ENCODE results near the gene CEACAM8.
A peak's percentile ranks its signal among the peaks of the same experiment; 100 is the strongest.
"Not testable (repeated sequence)": the region's sequence is repeated elsewhere in the genome, so short reads cannot be mapped to it uniquely, and the experiment has no call there.

Gene CEACAM8

GRCh38 chr19:42573642-42574041 is 21.1 kb downstream of the CEACAM8 start:
- no peaks in the 10 kb centered on the region for H3K9me3 ChIP-seq (ENCODE audit: control insufficient read depth in 2 of 2, low read length in 2 of 2)
- H3K4me1 ChIP-seq (ENCODE audit: control insufficient read depth in 2 of 2, insufficient read depth in 2 of 2, low read length in 2 of 2) = peaks cover 16 to 22% of the 10 kb centered on the region in 2 donors

GRCh38 chr19:42571116-42571515 is 23.6 kb downstream of the CEACAM8 start:
- no peaks in the 10 kb centered on the region for H3K9me3 ChIP-seq (ENCODE audit: control insufficient read depth in 2 of 2, low read length in 2 of 2)
- no peak overlapping the region for H3K4me3 ChIP-seq (ENCODE audit: low read length in 2 of 2)
- no peaks in the 10 kb centered on the region for H3K27me3 ChIP-seq (ENCODE audit: control insufficient read depth in 2 of 2, insufficient read depth in 2 of 2, low read length in 2 of 2)
- H3K27ac ChIP-seq (ENCODE audit: low read depth in 2 of 2, low read length in 2 of 2) = no peak overlapping the region
- H3K4me1 ChIP-seq (ENCODE audit: control insufficient read depth in 2 of 2, insufficient read depth in 2 of 2, low read length in 2 of 2) = peaks cover 8 to 10% of the 10 kb centered on the region in 2 donors
- H3K36me3 ChIP-seq (ENCODE audit: control insufficient read depth in 2 of 2, insufficient read depth in 2 of 2, low read length in 2 of 2) = no peaks in the 10 kb centered on the region
- no peak overlapping the region for H3K9ac ChIP-seq (ENCODE audit: low read depth in 1 of 2, low read length in 2 of 2)

More at GRCh38 chr19:42573642-42574041, 21.1 kb downstream of the CEACAM8 start:
- H3K4me3 ChIP-seq (ENCODE audit: low read length in 2 of 2) = no peak overlapping the region
- no peaks in the 10 kb centered on the region for H3K27me3 ChIP-seq (ENCODE audit: control insufficient read depth in 2 of 2, insufficient read depth in 2 of 2, low read length in 2 of 2)
- peak overlapping the region; percentile 50 to 69 for H3K27ac ChIP-seq (ENCODE audit: low read depth in 2 of 2, low read length in 2 of 2)
- H3K36me3 ChIP-seq (ENCODE audit: control insufficient read depth in 2 of 2, insufficient read depth in 2 of 2, low read length in 2 of 2) = no peaks in the 10 kb centered on the region
- H3K9ac ChIP-seq (ENCODE audit: low read depth in 1 of 2, low read length in 2 of 2) = no peak overlapping the region

GRCh38 chr19:42569193-42569592 is 25.5 kb downstream of the CEACAM8 start:
- no peaks in the 10 kb centered on the region for H3K27me3 ChIP-seq (ENCODE audit: control insufficient read depth in 2 of 2, insufficient read depth in 2 of 2, low read length in 2 of 2)
- H3K9ac ChIP-seq (ENCODE audit: low read depth in 1 of 2, low read length in 2 of 2) = no peak overlapping the region
- no peak overlapping the region for H3K27ac ChIP-seq (ENCODE audit: low read depth in 2 of 2, low read length in 2 of 2)
- peaks cover 2 to 6% of the 10 kb centered on the region in 2 donors for H3K4me1 ChIP-seq (ENCODE audit: control insufficient read depth in 2 of 2, insufficient read depth in 2 of 2, low read length in 2 of 2)
- H3K9me3 ChIP-seq (ENCODE audit: control insufficient read depth in 2 of 2, low read length in 2 of 2) = no peaks in the 10 kb centered on the region
- no peak overlapping the region for H3K4me3 ChIP-seq (ENCODE audit: low read length in 2 of 2)
- no peaks in the 10 kb centered on the region for H3K36me3 ChIP-seq (ENCODE audit: control insufficient read depth in 2 of 2, insufficient read depth in 2 of 2, low read length in 2 of 2)

GRCh38 chr19:42568006-42568405 is 26.7 kb downstream of the CEACAM8 start:
- Histone ChIP-seq H3K4me1 (ENCODE audit: control insufficient read depth in 2 of 2, insufficient read depth in 2 of 2, low read length in 2 of 2) (peaks cover 0 to 2% of the 10 kb centered on the region in 2 donors), H3K27ac (ENCODE audit: low read depth in 2 of 2, low read length in 2 of 2) (no peak overlapping the region), H3K27me3 (ENCODE audit: control insufficient read depth in 2 of 2, insufficient read depth in 2 of 2, low read length in 2 of 2) (no peaks in the 10 kb centered on the region), H3K9ac (ENCODE audit: low read depth in 1 of 2, low read length in 2 of 2) (no peak overlapping the region), H3K4me3 (ENCODE audit: low read length in 2 of 2) (no peak overlapping the region), H3K36me3 (ENCODE audit: control insufficient read depth in 2 of 2, insufficient read depth in 2 of 2, low read length in 2 of 2) (no peaks in the 10 kb centered on the region), H3K9me3 (ENCODE audit: control insufficient read depth in 2 of 2, low read length in 2 of 2) (no peaks in the 10 kb centered on the region)

- Histone ChIP-seq H3K4me1 (ENCODE audit: control insufficient read depth in 2 of 2, insufficient read depth in 2 of 2, low read length in 2 of 2) (peaks cover 0 to 2% of the 10 kb centered on the region in 2 donors), H3K36me3 (ENCODE audit: control insufficient read depth in 2 of 2, insufficient read depth in 2 of 2, low read length in 2 of 2) (no peaks in the 10 kb centered on the region), H3K9ac (ENCODE audit: low read depth in 1 of 2, low read length in 2 of 2) (no peak overlapping the region), H3K9me3 (ENCODE audit: control insufficient read depth in 2 of 2, low read length in 2 of 2) (no peaks in the 10 kb centered on the region), H3K27me3 (ENCODE audit: control insufficient read depth in 2 of 2, insufficient read depth in 2 of 2, low read length in 2 of 2) (no peaks in the 10 kb centered on the region), H3K27ac (ENCODE audit: low read depth in 2 of 2, low read length in 2 of 2) (no peak overlapping the region), H3K4me3 (ENCODE audit: low read length in 2 of 2) (no peak overlapping the region)
Measured at GRCh38 chr19:42567567-42567966, 27.2 kb downstream of the CEACAM8 start.

GRCh38 chr19:42563352-42564210 is 31.1 kb downstream of the CEACAM8 start:
- H3K27ac ChIP-seq (ENCODE audit: low read depth in 2 of 2, low read length in 2 of 2) = no peak overlapping the region
- no peak overlapping the region for H3K4me3 ChIP-seq (ENCODE audit: low read length in 2 of 2)
- H3K36me3 ChIP-seq (ENCODE audit: control insufficient read depth in 2 of 2, insufficient read depth in 2 of 2, low read length in 2 of 2) = no peaks in the 10 kb centered on the region
- no peak overlapping the region for H3K9ac ChIP-seq (ENCODE audit: low read depth in 1 of 2, low read length in 2 of 2)
- H3K27me3 ChIP-seq (ENCODE audit: control insufficient read depth in 2 of 2, insufficient read depth in 2 of 2, low read length in 2 of 2) = peaks cover 2% of the 10 kb centered on the region in 2 donors
- H3K9me3 ChIP-seq (ENCODE audit: control insufficient read depth in 2 of 2, low read length in 2 of 2) = no peaks in the 10 kb centered on the region
- H3K4me1 ChIP-seq (ENCODE audit: control insufficient read depth in 2 of 2, insufficient read depth in 2 of 2, low read length in 2 of 2) = peaks cover 0 to 2% of the 10 kb centered on the region in 2 donors

- no peak overlapping the region for H3K27ac ChIP-seq (ENCODE audit: low read depth in 2 of 2, low read length in 2 of 2)
- H3K36me3 ChIP-seq (ENCODE audit: control insufficient read depth in 2 of 2, insufficient read depth in 2 of 2, low read length in 2 of 2) = no peaks in the 10 kb centered on the region
- no peak overlapping the region for H3K9ac ChIP-seq (ENCODE audit: low read depth in 1 of 2, low read length in 2 of 2)
- H3K9me3 ChIP-seq (ENCODE audit: control insufficient read depth in 2 of 2, low read length in 2 of 2) = no peaks in the 10 kb centered on the region
- peaks cover 2% of the 10 kb centered on the region in 2 donors for H3K27me3 ChIP-seq (ENCODE audit: control insufficient read depth in 2 of 2, insufficient read depth in 2 of 2, low read length in 2 of 2)
- no peak overlapping the region for H3K4me3 ChIP-seq (ENCODE audit: low read length in 2 of 2)
- H3K4me1 ChIP-seq (ENCODE audit: control insufficient read depth in 2 of 2, insufficient read depth in 2 of 2, low read length in 2 of 2) = no peaks in the 10 kb centered on the region
Measured at GRCh38 chr19:42561512-42561911, 33.2 kb downstream of the CEACAM8 start.

GRCh38 chr19:42560731-42561130 is 34.0 kb downstream of the CEACAM8 start:
- Histone ChIP-seq H3K9ac (ENCODE audit: low read depth in 1 of 2, low read length in 2 of 2) (no peak overlapping the region), H3K36me3 (ENCODE audit: control insufficient read depth in 2 of 2, insufficient read depth in 2 of 2, low read length in 2 of 2) (no peaks in the 10 kb centered on the region), H3K4me3 (ENCODE audit: low read length in 2 of 2) (no peak overlapping the region), H3K4me1 (ENCODE audit: control insufficient read depth in 2 of 2, insufficient read depth in 2 of 2, low read length in 2 of 2) (no peaks in the 10 kb centered on the region), H3K9me3 (ENCODE audit: control insufficient read depth in 2 of 2, low read length in 2 of 2) (no peaks in the 10 kb centered on the region), H3K27me3 (ENCODE audit: control insufficient read depth in 2 of 2, insufficient read depth in 2 of 2, low read length in 2 of 2) (peaks cover 2% of the 10 kb centered on the region in 2 donors), H3K27ac (ENCODE audit: low read depth in 2 of 2, low read length in 2 of 2) (no peak overlapping the region)

- Histone ChIP-seq H3K4me1 (ENCODE audit: control insufficient read depth in 2 of 2, insufficient read depth in 2 of 2, low read length in 2 of 2) (no peaks in the 10 kb centered on the region), H3K27ac (ENCODE audit: low read depth in 2 of 2, low read length in 2 of 2) (no peak overlapping the region), H3K36me3 (ENCODE audit: control insufficient read depth in 2 of 2, insufficient read depth in 2 of 2, low read length in 2 of 2) (no peaks in the 10 kb centered on the region), H3K9ac (ENCODE audit: low read depth in 1 of 2, low read length in 2 of 2) (no peak overlapping the region), H3K9me3 (ENCODE audit: control insufficient read depth in 2 of 2, low read length in 2 of 2) (no peaks in the 10 kb centered on the region), H3K27me3 (ENCODE audit: control insufficient read depth in 2 of 2, insufficient read depth in 2 of 2, low read length in 2 of 2) (peaks cover 2% of the 10 kb centered on the region in 2 donors), H3K4me3 (ENCODE audit: low read length in 2 of 2) (no peak overlapping the region)
Measured at GRCh38 chr19:42558450-42559150, 36.1 kb downstream of the CEACAM8 start.

GRCh38 chr19:42557386-42557871 is 37.3 kb downstream of the CEACAM8 start:
- H3K27me3 ChIP-seq (ENCODE audit: control insufficient read depth in 2 of 2, insufficient read depth in 2 of 2, low read length in 2 of 2); H3K9me3 ChIP-seq (ENCODE audit: control insufficient read depth in 2 of 2, low read length in 2 of 2); H3K4me3 ChIP-seq (ENCODE audit: low read length in 2 of 2); H3K36me3 ChIP-seq (ENCODE audit: control insufficient read depth in 2 of 2, insufficient read depth in 2 of 2, low read length in 2 of 2); H3K4me1 ChIP-seq (ENCODE audit: control insufficient read depth in 2 of 2, insufficient read depth in 2 of 2, low read length in 2 of 2); H3K27ac ChIP-seq (ENCODE audit: low read depth in 2 of 2, low read length in 2 of 2); H3K9ac ChIP-seq (ENCODE audit: low read depth in 1 of 2, low read length in 2 of 2): not testable (repeated sequence)
